ENCODE results near the gene EML4.

GRCh38 chr2:42345986-42346385 lies 176.8 kb downstream of the EML4 start:
- TF ChIP-seq CTCF (IDR thresholded peaks at IDR 0.05) = no peak
- no peak for TF ChIP-seq EZH2 (IDR thresholded peaks at IDR 0.05)
- no peak for TF ChIP-seq EZH2phosphoT487 (IDR thresholded peaks at IDR 0.05)

All from neural progenitor cell (in vitro differentiated cells).